HG03103 (cell line): ENCODE data around the gene ATXN7L3.
"Not testable (repeated sequence)": the region's sequence is repeated elsewhere in the genome, so short reads cannot be mapped to it uniquely, and the experiment has no call there.

Experiments
- ATAC-seq: cut with Tn5 transposase; IDR thresholded peaks from one replicate; pipeline ENCODE4 v1.9.1; 2021; ENCODE audit warnings: low read depth; ENCODE audit not compliant: unreplicated experiment

The ATXN7L3 gene, protein sequence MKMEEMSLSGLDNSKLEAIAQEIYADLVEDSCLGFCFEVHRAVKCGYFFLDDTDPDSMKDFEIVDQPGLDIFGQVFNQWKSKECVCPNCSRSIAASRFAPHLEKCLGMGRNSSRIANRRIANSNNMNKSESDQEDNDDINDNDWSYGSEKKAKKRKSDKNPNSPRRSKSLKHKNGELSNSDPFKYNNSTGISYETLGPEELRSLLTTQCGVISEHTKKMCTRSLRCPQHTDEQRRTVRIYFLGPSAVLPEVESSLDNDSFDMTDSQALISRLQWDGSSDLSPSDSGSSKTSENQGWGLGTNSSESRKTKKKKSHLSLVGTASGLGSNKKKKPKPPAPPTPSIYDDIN

DNA sequence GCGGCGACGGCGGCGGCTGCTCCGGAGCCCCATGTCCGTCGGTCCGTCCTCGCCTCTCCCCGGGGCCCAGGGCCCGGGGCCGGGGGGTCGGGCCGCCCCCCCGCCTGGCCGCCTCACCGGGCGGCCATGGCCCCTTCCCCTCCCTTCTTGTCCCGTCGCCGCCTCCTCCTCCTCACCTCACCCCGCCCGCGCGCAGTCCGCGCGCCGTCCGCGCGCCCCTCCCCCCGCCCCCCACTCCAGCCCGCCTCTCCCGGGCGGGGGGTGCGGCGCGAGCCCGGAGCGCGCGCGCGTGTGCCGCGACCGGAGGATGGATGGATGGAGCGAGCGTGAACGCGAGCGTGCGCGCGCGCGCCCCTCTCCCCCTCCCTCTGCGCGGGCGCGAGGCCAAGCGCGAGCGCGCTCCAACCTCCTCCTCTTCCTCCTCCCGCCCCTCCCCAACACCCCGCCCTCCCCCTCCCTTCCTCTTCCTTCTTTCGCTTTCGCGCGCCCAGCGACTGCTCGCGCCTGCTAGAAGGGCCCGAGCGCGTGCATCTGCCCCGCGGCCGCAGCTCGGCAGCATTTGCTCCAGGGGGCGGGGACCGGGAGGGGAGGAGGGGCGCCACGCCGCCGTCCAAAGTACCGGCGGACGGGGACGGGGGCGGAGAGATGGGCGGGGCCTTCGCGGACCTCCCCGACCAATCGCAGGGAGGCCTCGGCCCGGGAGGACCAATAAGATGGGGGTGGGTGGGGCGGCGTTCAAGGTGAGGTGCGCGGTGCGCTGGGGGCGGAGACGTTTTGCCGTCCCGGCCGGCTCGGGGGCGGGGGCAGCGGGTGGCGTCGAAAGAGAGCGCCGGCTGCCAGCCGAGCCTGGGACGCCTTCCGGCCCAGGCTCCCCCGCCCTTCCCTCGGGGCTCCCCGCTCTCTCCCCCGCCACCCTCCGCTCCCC lies at the start of gene ATXN7L3:
ATXN7L3 (minus strand) TSS at position 332 of the 925 bp plus-strand sequence. CDS start 1,814 bp downstream, outside the sequence.
- ATAC-seq: peak; percentile 65

DNA sequence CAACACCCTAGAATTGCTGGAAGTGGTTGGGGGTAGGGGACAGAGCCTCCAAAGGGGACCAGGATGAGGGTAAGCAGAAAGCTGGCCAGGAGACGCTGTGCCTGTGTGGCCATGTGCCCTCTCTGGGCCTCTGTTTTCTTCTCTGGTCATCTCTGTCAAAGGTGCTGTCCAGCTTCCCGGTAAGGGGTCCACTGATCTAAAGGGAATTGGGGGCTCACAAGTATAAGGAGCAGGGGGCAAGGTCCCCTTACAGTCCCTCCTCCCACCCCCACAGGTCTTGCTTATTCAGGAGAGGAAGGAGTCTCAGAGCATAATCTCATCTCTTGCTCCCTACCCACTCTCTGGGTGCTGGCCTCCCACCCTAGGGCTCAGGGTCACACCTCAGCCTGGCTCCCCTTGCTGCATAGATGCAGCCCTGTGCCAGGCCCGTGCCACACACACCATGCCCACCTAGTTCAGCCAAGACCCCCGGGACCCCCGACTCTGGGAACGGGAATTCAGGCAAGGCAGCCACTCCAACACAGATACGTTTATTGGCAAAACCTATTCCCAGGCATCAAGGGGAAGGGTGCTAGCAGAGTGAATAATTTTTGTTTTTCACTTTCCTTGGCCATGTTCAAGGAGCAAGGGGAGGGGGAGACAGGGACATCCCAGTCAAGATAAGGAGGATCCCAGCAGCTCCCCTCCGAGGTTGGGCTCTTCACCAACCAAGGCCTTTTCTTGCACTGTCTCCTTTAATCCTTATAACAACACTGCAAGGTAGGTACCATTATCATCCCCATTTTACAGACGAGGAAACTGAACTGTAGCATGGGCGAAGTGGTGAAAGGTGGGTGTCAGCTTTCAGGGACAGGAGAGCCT lies 48.4 kb upstream of the ATXN7L3 start:
- no peak for ATAC-seq

DNA sequence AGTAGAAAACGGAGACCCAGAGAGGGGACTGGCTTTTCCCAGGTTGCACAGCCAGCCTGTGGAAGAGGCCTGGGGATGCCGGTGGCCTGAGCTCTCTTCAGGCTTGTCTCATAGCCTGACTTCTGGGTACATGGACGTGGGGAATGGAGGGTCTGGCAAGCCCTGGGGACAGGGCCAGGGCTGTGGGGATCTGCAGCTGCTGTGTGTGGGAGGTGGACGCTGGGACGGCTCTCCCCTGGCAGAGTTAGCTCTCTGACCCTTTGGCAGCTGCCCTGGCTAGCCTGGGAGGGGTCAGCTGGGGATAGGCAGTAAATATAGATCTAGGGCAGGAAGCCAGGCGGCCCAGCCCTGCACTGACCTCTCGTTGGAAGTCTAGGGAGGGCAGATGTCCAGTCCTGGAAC lies 47.8 kb upstream of the ATXN7L3 start:
- no peak for ATAC-seq

DNA sequence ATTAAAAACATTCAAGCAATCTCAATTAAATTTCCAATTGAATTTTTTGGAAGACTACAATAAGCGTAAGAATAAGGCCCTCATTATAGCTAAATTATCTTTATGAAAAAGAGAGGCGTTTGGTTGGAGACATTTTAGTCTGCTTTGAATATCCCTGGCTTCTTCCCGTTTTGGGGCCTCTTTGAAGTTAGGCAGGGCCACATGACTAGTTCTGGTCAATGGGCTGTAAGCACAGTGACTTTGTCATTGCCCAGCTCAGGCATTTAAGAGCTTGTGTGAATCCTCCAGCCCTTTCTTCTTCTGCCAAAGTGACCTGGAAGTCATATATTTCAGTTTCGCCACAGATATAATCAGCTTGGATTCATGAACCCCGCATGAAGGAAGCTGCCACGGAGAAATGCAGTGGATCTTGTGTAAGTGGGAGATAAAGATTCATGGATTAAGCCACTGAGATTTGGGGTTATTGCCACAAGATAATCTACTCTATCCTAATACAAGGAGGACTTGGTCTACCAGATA lies 41.5 kb upstream of the ATXN7L3 start:
- ATAC-seq: no peak

DNA sequence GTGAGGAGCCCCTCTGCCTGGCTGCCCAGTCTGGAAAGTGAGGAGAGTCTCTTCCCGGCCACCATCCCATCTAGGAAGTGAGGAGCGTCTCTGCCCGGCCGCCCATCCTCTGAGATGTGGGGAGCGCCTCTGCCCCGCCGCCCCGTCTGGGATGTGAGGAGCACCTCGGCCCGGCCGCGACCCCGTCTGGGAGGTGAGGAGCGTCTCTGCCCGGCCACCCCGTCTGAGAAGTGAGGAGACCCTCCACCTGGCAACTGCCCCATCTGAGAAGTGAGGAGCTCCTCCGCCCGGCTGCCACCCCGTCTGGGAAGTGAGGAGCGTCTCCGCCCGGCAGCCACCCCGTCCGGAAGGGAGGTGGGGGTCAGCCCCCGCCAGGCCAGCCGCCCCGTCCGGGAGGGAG lies 38.2 kb upstream of the ATXN7L3 start:
- not testable (repeated sequence) for ATAC-seq

DNA sequence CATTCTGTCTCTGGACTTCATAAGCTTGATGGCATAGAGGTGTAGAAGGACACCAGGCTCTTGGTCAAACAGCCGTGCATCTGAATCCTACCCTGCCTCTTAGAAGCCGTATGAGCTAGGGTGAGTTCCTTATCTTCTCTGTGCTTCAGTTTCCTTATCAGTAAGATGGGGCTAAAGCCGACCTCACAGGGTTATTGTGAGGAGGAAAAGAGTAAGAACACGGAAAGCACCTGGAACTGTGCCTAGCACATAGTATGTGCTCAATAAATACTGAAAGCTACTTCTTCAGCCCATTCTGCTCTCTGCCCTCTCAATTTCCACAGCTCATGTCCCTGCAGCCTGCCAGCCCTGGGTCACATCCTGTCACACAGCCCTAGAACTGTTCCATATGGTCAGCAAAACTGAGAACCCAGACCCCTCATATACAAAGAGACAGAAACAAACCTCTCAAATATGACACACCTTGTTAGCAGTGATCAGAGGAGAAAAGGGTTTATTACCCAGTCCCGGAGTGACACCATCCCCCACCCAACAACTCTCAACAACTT lies 36.8 kb upstream of the ATXN7L3 start:
- ATAC-seq: no peak

DNA sequence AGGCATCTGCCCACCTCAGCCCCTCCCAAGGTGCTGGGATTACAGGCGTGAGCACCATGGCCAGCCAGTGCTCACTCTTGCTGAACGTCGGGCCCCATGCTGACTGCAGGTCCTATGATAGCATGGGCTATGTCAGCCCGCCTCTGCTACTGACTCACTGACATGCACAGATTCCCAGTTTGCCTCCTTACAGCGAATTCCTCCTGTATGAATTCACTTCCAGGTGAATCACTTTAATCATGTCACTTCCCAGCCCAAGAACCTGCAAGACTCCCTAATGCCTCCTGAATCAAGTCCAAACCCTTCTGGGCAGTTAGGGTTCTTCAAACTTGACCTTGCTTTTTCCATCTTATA lies 35.9 kb upstream of the ATXN7L3 start:
- ATAC-seq: no peak

DNA sequence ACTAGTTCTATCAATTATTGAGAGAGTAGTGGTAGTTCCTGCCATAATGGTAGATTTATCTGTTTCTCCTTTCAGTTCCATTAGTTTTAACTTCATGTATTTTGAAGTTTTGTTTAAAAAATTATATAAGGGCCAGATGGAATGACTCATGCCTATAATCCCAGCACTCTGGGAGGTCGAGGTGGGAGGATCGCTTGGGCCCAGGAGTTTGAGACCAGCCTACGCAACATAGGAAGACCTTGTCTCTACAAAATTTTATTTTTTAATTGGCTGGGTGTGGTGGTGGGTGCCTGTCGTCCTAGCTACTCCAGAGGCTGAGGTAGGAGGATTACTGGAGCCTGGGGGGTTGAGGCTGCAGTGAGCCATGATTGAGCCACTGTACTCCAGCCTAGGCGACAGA lies 33.9 kb upstream of the ATXN7L3 start:
- ATAC-seq: no peak

DNA sequence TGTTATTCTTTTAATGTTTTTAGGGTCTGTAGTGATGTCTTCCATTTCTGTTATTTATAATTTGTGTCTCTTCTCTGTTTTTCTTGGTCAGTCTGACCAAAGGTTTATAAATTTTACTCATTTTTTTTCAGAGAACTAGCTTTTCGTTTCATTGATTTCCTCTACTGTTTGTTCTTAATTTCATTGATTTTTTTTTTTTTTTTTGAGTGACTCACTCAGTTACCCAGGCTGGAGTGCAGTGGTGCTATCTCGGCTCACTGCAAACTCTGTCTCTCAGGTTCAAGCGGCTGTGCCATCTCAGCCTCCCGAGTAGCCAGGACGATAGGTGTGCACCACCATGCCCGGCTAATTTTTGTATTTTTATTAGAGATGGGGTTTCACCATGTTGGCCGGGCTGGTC lies 32.4 kb upstream of the ATXN7L3 start:
- no peak for ATAC-seq

DNA sequence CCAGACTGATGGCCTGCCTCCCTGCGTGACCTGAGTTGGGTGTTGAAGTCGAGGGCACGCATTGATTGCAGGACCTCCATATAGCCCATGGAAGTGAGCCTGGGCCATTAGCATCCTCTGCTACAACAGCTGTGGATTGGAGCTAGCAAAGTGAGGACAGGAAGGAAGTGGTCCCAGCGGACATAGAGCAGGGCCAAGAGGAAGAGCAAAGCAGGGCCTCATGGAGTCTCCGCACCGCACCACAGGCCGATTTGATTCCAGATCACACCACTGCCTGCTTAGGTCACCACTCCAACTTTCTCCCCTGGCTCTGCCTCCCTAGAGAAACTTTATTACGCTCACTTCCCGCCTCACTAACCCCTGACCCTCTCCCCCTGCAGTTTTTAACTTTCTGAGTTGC lies 30.5 kb upstream of the ATXN7L3 start:
- ATAC-seq: no peak

DNA sequence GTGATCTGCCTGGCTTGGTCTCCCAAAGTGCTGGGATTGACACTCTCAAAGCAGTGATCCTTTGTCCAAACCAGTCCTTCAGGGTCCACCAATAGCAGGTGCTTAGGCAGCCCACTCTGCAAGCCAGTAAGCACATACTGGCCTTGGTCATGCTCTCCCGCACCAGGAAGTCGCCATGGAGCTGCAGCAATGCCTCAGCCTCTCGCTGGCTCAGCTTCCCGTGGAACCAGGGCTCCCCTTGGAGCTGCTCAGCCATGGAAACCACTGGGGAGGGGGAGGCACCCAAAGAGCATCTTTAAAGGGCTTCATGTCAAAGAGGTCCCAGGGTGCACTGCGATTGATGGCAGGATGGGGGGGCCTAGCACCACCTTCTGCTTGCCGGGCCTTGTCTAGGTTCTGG lies 29.4 kb upstream of the ATXN7L3 start:
- no peak for ATAC-seq

DNA sequence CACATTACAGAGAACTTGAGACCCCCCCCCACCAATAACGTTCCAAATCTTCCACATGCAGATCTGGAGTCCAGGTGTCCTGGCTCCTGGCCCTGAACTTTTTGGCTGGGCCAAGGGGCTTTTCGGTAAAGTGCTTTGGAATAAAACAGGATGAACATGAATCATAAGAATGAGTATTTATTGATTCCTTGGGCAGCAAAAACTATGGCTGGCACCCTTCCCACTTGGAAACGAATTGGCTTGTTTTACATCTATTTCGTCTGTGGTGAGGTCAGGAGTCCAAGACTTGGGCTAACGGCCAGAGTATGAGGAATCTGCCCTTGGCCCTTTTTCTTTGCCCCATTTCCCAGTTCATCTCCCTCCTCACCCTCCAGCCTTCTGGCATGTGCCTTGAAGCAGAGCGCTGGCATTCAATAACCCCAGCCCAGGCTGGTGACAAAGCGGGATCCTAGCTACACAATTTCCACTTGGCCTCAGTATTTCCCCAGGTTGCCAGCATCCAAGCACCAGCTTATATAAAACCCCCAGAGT lies 23.9 kb upstream of the ATXN7L3 start:
- ATAC-seq: no peak

DNA sequence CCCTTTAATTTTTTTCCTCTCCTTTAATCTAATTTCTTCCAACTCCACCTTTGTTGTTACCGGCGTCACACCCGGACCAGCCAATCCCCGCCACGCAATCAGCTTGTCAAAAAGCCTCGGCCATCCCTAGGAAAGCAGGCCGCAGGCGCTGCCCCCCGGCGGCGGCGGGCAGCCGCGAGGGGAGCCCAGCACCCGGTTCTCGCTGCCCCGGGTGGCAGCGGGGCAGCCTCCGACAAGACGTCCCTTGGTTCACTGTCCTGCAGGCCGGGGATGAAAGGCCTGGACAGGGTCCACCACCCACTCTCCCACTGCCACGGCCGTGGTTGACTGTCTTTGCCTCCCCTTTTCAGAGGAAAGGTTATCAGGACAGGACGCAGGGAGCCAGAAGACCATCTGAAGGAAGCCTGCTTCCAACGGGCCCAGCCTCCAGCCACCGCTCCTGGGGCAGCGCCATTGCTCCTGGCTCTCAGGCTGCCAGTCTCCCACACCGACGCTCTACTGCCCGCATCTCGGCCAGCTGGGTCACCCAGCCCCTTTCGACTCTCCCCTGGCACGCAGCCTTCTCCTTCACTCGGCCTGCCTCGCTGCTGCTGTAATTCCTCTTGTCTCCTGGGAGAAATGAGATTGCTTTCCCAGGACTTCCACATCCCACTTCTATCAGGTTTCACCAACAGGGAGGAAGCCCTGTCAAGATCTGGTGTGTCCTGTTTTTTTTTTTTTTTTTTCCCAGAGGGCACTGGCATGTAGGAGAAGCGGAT lies 22.6 kb upstream of the ATXN7L3 start:
- ATAC-seq: no peak

DNA sequence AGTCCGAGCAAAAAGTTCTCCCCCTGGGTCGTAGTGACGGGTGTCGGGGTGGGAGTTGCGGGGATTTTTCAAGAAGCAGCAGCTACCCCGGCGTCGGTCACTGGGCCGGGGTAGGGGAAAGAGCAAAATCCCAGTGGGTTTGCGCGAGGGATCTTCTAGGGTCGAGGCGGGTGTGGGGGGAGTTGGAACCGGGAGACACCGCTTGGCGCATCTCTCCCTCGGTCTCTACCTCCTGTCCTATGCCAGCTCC lies 22.1 kb upstream of the ATXN7L3 start:
- no peak for ATAC-seq

DNA sequence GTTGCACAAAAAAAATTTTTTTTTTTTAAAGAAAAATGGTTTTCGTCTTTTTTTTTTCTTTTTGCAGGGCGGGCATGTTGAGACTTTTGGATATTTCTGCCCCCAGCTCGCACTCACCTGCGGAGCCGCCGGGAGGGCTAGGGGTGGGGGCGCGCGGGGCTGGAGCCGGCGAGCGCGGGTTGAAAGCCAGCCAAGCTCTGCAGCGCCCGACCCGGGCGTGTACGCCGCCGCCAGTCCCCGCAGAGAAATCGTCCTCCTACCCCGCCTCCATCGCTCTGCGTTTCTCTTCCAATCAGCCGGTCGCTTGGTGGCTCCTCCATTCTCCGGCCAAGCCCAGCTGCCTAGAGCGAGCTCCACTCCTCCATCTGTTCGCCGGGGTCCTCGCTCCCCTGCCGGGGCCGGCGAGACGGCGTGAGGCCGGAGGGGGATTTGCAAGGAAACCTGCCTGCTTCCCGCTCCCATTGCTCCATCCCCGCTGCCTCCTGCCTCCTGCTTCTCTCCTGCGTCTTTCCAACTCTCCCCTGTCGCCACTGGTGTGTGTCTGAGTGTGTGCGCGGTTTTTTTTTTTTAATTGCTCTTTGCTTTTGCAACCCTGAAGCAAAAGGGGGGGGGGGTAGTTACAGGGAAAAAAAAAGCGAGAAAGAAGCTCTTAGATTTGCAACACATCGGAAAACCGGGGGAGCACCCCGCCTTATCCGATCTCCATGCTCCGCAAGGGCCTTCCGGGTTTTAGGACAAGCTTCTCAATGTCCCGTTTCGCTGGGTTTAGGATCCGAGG lies 21.6 kb upstream of the ATXN7L3 start:
- ATAC-seq: no peak

DNA sequence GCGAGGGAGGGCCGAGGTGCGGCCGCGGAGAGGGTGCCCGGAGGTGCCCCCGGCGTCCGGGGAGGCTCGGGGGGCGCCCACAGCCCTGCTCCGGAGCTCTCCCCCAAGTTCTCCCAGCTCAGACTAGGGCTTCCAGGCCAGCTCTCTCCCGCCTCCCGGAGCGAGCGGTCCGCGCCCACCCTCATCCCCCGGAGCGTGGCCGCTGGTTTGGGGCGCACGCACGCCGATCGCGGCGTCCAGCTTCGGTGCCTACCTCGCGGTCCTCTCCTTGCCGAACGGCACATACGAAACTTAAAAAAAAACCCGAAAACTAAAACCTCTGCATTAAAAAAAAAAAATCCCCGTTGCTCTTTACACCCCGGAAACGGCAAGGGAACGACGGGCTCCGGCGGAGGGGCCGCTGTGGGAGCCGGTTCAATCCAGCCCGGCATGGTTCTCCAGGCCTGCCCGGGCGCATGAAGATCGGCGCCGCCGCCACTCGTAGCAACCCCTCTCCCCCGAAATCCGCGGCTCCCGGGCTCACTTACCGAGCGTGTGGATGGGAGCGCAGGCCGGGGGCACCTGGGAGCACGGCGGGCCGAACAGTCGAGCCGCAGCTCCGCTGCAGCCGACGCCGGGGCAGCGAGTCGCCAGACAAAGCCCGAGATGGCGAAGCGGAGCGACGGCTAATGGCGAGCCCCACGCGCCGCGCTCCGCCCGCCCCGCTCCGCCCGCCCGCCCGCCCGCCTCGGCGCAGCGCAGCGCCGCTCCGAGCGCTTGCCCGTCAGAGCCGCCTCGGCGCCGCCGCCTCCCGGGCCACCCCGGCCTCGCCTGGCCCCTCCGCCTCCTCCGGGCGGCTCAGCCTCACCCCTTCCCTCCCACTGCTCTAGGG lies 20.8 kb upstream of the ATXN7L3 start:
- ATAC-seq: no peak

DNA sequence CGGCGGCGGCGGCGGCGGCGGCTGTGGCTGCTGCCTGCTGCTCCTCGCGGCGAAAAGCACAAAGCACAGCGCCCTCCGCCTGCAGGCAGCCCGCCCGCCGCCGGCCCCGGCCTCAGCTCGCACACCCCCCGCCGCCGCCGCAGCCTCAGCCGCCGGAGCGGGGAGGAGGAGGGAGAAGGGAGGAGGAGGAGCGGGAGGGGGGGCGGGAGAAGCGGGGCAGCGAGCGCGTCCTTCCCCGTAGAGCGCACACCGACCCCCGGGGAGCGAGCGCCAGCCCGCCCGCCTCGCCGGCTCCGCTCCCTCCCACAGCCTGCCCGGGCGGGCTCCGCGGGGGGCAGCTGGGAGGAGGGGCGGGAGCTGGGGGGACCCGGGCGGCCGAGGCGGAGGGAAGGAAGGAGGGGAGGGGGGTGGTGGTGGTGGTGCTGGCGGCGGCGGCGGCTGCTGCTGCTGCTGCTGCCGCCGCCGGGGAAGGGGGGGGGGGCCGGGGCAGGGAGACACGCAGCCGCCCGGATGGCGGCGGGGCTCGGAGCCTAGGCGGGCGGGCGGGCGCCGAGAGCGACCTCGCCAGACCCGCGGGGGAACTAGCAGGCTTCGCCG lies 20.0 kb upstream of the ATXN7L3 start, which contains the start of gene UBTF:
UBTF (minus strand) TSS at position 60 of the 597 bp plus-strand sequence. CDS start 1,446 bp downstream, outside the sequence.
- ATAC-seq: peak; percentile 5
